HG03469 (cell line): ENCODE measurements around the gene HOXD8.

Experiments
- ATAC-seq: cut with Tn5 transposase; IDR thresholded peaks from one replicate; pipeline ENCODE4 v1.9.1; 2021; ENCODE audit warnings: mild to moderate bottlenecking, moderate library complexity, moderate number of reproducible peaks; ENCODE audit not compliant: unreplicated experiment

The HOXD8 gene

GRCh38 chr2:176171351-176172006 lies 42.0 kb downstream of the HOXD8 start:
- no peak for ATAC-seq

DNA sequence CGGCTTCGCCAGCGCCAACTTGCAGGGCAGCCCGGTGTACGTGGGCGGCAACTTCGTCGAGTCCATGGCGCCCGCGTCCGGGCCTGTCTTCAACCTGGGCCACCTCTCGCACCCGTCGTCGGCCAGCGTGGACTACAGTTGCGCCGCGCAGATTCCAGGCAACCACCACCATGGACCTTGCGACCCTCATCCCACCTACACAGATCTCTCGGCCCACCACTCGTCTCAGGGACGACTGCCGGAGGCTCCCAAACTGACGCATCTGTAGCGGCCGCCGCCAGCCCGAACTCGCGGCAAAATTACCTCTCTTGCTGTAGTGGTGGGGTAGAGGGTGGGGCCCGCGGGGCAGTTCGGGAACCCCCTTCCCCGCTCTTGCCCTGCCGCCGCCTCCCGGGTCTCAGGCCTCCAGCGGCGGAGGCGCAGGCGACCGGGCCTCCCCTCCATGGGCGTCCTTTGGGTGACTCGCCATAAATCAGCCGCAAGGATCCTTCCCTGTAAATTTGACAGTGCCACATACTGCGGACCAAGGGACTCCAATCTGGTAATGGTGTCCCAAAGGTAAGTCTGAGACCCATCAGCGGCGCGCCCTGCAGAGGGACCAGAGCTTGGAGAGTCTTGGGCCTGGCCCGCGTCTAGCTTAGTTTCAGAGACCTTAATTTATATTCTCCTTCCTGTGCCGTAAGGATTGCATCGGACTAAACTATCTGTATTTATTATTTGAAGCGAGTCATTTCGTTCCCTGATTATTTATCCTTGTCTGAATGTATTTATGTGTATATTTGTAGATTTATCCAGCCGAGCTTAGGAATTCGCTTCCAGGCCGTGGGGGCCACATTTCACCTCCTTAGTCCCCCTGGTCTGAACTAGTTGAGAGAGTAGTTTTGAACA lies 42.7 kb downstream of the HOXD8 start:
- no peak for ATAC-seq

DNA sequence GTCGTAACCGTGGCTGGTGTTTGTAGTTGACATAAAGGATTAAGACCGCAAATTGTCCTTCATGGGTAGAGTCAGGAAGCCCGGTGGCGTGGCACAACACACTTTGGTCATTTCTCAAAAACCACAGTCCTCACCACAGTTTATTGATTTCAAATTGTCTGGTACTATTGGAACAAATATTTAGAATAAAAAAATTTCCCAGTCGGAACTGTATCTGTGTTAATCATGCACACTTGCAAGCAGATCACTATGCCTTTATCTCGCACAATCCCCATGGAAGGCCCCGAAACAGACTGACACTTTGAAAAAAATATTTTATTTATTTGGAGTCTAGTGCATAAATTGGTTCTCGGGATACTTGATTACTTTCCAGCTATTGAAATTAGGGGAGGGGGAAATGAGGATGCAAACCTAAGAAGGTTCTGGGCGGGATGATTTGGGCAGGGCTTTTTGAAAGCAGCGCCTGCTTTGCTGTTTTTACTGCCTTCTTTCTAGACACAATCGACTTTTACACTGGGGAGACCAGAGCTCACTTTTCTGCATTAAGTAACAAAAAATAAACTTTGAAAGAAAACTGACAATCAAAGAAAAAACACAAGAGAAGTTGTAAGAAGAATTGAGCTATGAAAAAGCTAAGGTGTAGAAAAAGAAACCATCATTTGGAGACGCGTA lies 43.5 kb downstream of the HOXD8 start:
- ATAC-seq: no peak

GRCh38 chr2:176173567-176174381 lies 44.3 kb downstream of the HOXD8 start:
- no peak for ATAC-seq

DNA sequence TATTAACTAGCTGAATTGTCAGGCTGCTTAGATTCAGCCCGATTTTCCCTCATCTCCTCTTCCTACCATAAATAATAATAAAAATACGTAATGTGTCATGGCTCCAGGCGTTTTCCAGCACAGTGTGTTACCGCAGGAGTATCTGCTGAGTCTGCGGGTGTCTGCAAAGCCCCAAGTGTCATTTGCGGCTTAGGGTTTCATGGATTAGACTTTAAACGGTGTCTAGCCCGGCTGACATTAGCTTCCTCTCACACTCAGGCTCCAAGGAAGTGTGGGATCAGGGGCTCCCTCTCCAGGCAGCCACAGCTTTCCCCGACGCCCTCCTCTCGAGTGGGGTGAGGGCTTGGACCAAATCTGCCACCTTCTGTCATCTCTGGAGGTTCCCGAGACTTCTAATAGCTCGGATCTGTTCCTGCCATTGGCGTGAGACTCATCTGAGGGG lies 44.9 kb downstream of the HOXD8 start:
- ATAC-seq: no peak

DNA sequence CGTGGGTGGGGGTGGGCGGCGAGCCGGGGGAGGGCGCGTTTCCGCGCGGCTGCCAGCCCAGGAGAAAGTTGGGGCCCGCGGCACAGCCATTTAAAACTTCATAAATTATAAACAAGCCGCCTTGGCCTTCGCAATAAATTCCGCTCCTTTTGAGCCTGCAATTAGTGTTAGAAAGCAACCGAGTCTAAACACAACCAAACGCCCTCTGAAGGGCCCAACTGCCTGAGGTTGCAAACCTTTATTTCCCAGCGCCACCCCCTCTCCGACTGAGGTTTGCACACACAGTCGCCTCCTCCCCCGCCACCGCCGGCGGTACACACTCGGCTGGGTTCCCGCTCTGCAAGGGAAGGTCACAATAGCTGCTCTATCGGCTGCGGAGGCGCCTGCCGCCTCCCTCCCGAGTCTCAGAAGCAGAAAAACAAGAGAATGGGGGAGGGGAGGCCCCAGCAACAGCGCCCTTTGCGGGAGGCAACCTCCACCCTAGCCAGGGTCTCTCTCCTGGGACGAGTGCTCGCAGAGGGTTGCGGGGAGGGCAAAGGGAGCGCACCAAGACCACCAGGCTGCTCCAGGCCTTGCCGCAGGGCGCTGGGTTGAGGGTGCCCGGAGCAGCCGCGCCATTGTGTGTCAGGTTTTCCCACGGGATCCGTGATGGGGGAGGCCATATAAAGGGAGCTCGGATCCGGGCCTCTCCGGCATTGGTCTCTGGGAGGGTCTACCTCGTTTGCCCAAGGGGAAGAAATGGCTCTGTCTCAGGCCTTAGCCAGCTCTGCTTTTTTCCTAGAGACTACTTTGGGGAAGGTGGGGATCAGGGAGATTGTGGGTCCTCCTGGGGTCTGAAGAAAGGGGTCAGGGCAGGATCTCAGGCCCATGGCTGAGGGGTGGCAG lies 45.6 kb downstream of the HOXD8 start:
- ATAC-seq: no peak

- ATAC-seq: no peak
These were observed 46.5 kb downstream of the HOXD8 start for GRCh38 chr2:176175709-176176607.

GRCh38 chr2:176177580-176178037 lies 48.1 kb downstream of the HOXD8 start:
- ATAC-seq: no peak

DNA sequence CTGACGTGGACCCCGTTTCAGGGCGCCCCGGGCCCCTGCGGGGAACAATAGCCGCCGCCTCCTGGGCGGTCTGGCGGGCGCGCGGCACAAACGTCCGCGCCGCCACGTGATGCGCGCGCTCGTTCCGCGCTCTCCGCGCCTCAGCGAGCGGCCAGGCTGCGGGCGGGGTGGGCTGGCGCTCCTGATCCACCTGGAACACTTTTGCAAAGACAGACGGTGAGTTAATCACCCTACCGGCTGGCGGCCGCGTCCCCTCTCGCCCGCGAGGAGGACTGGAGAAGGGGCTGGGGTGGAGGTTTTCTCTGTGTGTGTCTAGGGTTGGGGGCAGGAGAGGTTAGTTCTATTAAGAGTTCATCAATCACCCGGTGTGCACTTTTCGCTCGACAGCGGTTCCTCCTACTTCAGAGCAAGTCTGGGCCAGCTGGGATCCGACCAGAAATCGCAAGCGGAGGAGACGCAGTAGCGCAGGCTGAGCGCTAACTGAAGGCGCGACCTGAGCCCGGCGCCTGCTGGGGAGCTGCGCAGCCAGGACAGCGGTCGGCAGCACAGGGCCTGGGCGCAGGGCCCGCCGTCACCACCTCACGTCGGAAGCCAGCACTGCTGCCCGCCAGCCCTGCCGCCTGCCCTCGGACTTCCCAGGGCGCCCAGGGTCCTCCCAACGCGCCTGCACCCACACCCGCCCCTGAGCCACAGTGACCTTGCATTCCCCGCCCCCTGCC lies 48.7 kb downstream of the HOXD8 start:
- no peak for ATAC-seq

DNA sequence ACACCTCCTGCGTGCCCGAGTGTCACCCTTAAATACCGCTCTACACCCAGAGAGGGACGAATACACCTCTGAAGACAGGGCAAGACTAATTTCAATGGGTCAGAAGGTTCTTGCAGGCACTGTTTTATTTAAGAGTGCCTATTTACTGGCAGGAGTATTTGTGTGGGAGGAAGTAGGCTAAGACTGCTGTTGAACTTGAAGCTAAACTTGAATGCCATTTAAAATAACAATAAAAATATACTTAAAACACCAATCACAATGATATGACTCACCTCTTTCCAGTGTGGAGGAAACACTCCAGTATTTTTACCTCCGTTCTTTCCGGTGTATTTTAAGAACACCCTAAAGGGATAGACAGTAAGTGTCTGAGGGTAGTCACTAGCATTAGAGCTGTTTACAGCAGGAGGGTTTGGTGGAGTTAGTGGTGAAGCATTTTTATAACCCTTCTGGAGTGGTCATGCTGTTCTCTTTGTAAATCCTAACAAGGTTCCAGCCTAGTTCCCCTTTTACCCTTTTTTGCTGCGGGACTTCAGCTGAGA lies 49.3 kb downstream of the HOXD8 start:
- no peak for ATAC-seq

- no peak for ATAC-seq
These were observed 52.0 kb downstream of the HOXD8 start for GRCh38 chr2:176181551-176181950.
